Kidney (tissue), 14 donors: Measurements from ENCODE around the gene TRAFD1. TPM values are rescaled to one million over a fixed set of nuclear protein-coding genes. Genes with fewer than 3 reads are reported as not detected.
A peak's percentile ranks its signal among the peaks of the same experiment; 100 is the strongest.

Experiments used
- DNase-seq, 5 donors: peaks; one replicate each; pipeline ENCODE4 v3.0.0-alpha.2; 2013 to 2020
- FAIRE-seq: peaks from 2 replicates; lab custom pipeline; 2012; peaks lifted over from hg19 to GRCh38; lab: Jason Lieb, UNC
- H3K27ac ChIP-seq, 2 donors: one replicate each; pipeline ENCODE4 v1.7.0; 2013; ENCODE audit warnings: low read depth in 2 of 2, low read length in 2 of 2, inconsistent platforms in 1 of 2
- H3K27me3 ChIP-seq: one replicate; pipeline ENCODE4 v1.7.1; 2013; ENCODE audit warnings: low read length, inconsistent platforms; ENCODE audit not compliant: control insufficient read depth, insufficient read depth
- H3K36me3 ChIP-seq, 3 donors: one replicate each; pipeline versions ENCODE4 v1.7.0 to v1.7.1; 2013; ENCODE audit warnings: low read length in 3 of 3, control low read depth in 1 of 3, inconsistent platforms in 1 of 3; ENCODE audit not compliant: insufficient read depth in 3 of 3, control insufficient read depth in 2 of 3
- H3K4me1 ChIP-seq, 3 donors: one replicate each; pipeline versions ENCODE4 v1.7.0 to v1.7.1; 2013; ENCODE audit warnings: low read length in 3 of 3, inconsistent platforms in 1 of 3, low read depth in 1 of 3; ENCODE audit not compliant: control insufficient read depth in 2 of 3, insufficient read depth in 2 of 3
- H3K4me3 ChIP-seq, 3 donors: one replicate each; pipeline versions ENCODE4 v1.7.0 to v1.8.1; 2013; ENCODE audit warnings: low read length in 3 of 3, control low read depth in 1 of 3, inconsistent platforms in 1 of 3
- H3K9ac ChIP-seq, 3 donors: one replicate each; pipeline versions ENCODE4 v1.7.0 to v1.7.1; 2013; ENCODE audit warnings: low read length in 3 of 3, control low read depth in 1 of 3, inconsistent platforms in 1 of 3
- H3K9me3 ChIP-seq, 3 donors: one replicate each; pipeline versions ENCODE4 v1.7.0 to v1.7.1; 2013; ENCODE audit warnings: low read length in 3 of 3, control low read depth in 1 of 3, inconsistent platforms in 1 of 3; ENCODE audit not compliant: control insufficient read depth in 2 of 3, insufficient read depth in 1 of 3
- CTCF ChIP-seq: IDR thresholded peaks from 3 replicates; pipeline ENCODE4 v1.5.1; 2012; ENCODE audit warnings: mild to moderate bottlenecking, moderate library complexity, borderline replicate concordance; ENCODE audit not compliant: insufficient read depth; ENCODE audit errors: extremely low read depth
- intact Hi-C: fragments of 100-400 bp; cut with DNase I; formaldehyde crosslinking; loops from one replicate; pipeline ENCODE4 v1.11.1; 2022
- polyA plus RNA-seq: library from polyadenylated mRNA; stranded (reverse); fragments of 350-450 nt; fragmentation: Illumina TruSeq; extraction: RNeasy Lipid Tissue Mini Kit (QIAGEN cat#74804); gene quantifications from one replicate; pipeline ENCODE4 v1.2.3, GENCODE V29; 2014; ENCODE audit warnings: low read depth, low replicate concordance; ENCODE audit not compliant: insufficient read depth
- total RNA-seq: library from RNA; stranded (reverse); fragmentation: NEBNext Ultra II Directional; extraction: Animal tissue kit (Norgen Biotek cat#: 25700); gene quantifications from one replicate; pipeline ENCODE4 v1.2.1, GENCODE V29; 2021
- donor health status: control.
- donor health status: control.
- donor health status: control.
- donor health status: control.
- donor health status: control.
- donor health status: DM: yes; HTN: yes; CAD: no.
- donor health status: Normal renal cell carcinoma (clear cell type).

The TRAFD1 gene
- total and polyA plus RNA-seq, 2 donors from 2014 or later: 16.4 to 27.1 TPM

- DNase-seq: no peak
- H3K4me1 ChIP-seq: peaks cover 0 to 12% (median 0%) of the 10 kb centered on the region in 3 donors
Observed at GRCh38 chr12:112103758-112104503, 21.4 kb upstream of the TRAFD1 start.

GRCh38 chr12:112105891-112106290 lies 19.5 kb upstream of the TRAFD1 start:
- TF ChIP-seq CTCF: no peak
- peaks cover 0 to 4% (median 2%) of the 10 kb centered on the region in 3 donors for H3K36me3 ChIP-seq
- DNase-seq (no peak), FAIRE-seq (no peak)
- no peaks in the 10 kb centered on the region for H3K9me3 ChIP-seq
- H3K27ac ChIP-seq: no peak overlapping the region
- peaks cover 0 to 12% (median 4%) of the 10 kb centered on the region in 3 donors for H3K4me1 ChIP-seq
- no peak overlapping the region for H3K9ac ChIP-seq
- no peak overlapping the region for H3K4me3 ChIP-seq
- H3K27me3 ChIP-seq: no peaks in the 10 kb centered on the region
- intact Hi-C loops: no loop called here

More at GRCh38 chr12:112103758-112104503, 21.4 kb upstream of the TRAFD1 start:
- intact Hi-C loops: no loop called here
- no peaks in the 10 kb centered on the region for H3K9me3 ChIP-seq
- H3K27ac ChIP-seq: no peak overlapping the region
- no peak for FAIRE-seq
- peaks cover 0 to 8% (median 2%) of the 10 kb centered on the region in 3 donors for H3K36me3 ChIP-seq
- TF ChIP-seq CTCF: no peak
- H3K4me3 ChIP-seq: no peak overlapping the region
- H3K27me3 ChIP-seq: no peaks in the 10 kb centered on the region
- no peak overlapping the region for H3K9ac ChIP-seq

- DNase-seq: peak in 4 of 5 donors; percentile 30 to 77 (median 44)
- no peak for FAIRE-seq
- intact Hi-C loops: no loop called here
Observed at GRCh38 chr12:112107306-112108201, 17.8 kb upstream of the TRAFD1 start.

More at GRCh38 chr12:112107306-112108201, 17.8 kb upstream of the TRAFD1 start:
- no peak for TF ChIP-seq CTCF
- peak overlapping the region; percentile 50 to 100 (median 53) for H3K9ac ChIP-seq
- peak overlapping the region; percentile 65 to 100 (median 79) for H3K4me3 ChIP-seq
- no peaks in the 10 kb centered on the region for H3K27me3 ChIP-seq
- no peaks in the 10 kb centered on the region for H3K9me3 ChIP-seq
- H3K36me3 ChIP-seq: no peaks in the 10 kb centered on the region
- H3K27ac ChIP-seq: peak overlapping the region in 1 of 2 donors; percentile 97
- H3K4me1 ChIP-seq: peaks cover 0 to 16% (median 4%) of the 10 kb centered on the region in 3 donors
